Measurements from ENCODE around the gene EPHA3.

EPHA3 gene

GRCh38 chr3:89234620-89235019 is 127.2 kb downstream of the EPHA3 start:
- Histone ChIP-seq H3K9me3 (ENCODE audit: low read length) (no peaks in the 10 kb centered on the region), H3K4me1 (ENCODE audit: insufficient read depth, low read length, severe bottlenecking) (peaks cover 6% of the 10 kb centered on the region), H3K79me2 (ENCODE audit: insufficient read depth, low read length) (no peaks in the 10 kb centered on the region), H4K20me1 (ENCODE audit: insufficient read depth, low read length) (no peaks in the 10 kb centered on the region), H3K27ac (ENCODE audit: low read depth, low read length, poor library complexity, severe bottlenecking) (no peak overlapping the region), H3K4me2 (ENCODE audit: low read length) (no peak overlapping the region), H3F3A (ENCODE audit: insufficient read depth, low read length) (no peaks in the 10 kb centered on the region), H3K36me3 (ENCODE audit: insufficient read depth, low read length) (no peaks in the 10 kb centered on the region), H3K27me3 (ENCODE audit: insufficient read depth, low read length) (no peaks in the 10 kb centered on the region), H3K9ac (ENCODE audit: low read length) (no peak overlapping the region), H3K9me2 (ENCODE audit: low read depth, low read length) (no peaks in the 10 kb centered on the region), H3K4me3 (ENCODE audit: low read depth, low read length, poor library complexity, severe bottlenecking) (no peak overlapping the region), H2AFZ (ENCODE audit: low read length) (no peak overlapping the region)
- no peak for TF ChIP-seq EZH2 (IDR thresholded peaks at IDR 0.05; ENCODE audit: borderline replicate concordance, low read length)
- TF ChIP-seq CTCF (IDR thresholded peaks at IDR 0.05; ENCODE audit: low read length) = no peak

DNA sequence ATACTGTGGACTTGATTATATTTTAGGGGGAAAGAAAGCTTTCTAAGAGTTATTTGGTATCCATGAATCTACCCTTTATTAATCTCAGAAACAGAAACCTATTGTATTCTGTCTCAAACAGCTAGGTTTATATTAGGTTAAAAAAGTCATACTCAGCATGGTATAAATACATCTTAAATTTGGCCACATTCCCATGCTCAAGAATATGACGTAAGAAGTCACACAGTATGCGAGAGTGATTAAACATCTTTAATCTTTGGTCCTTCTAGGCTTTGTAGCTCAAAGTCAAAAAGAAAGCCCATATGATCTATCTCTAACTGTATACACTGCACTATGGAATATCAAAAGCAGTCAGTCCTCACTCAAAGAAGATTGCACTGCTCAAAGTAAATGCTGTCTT is 131.4 kb downstream of the EPHA3 start:
- Histone ChIP-seq H3K27me3 (ENCODE audit: insufficient read depth, low read length) (no peaks in the 10 kb centered on the region), H3K4me3 (ENCODE audit: low read depth, low read length, poor library complexity, severe bottlenecking) (no peak overlapping the region), H3K9me3 (ENCODE audit: low read length) (no peaks in the 10 kb centered on the region), H3K9me2 (ENCODE audit: low read depth, low read length) (no peaks in the 10 kb centered on the region), H3F3A (ENCODE audit: insufficient read depth, low read length) (no peaks in the 10 kb centered on the region), H2AFZ (ENCODE audit: low read length) (no peak overlapping the region), H3K4me1 (ENCODE audit: insufficient read depth, low read length, severe bottlenecking) (no peaks in the 10 kb centered on the region), H3K27ac (ENCODE audit: low read depth, low read length, poor library complexity, severe bottlenecking) (no peak overlapping the region), H4K20me1 (ENCODE audit: insufficient read depth, low read length) (no peaks in the 10 kb centered on the region), H3K9ac (ENCODE audit: low read length) (no peak overlapping the region), H3K79me2 (ENCODE audit: insufficient read depth, low read length) (no peaks in the 10 kb centered on the region), H3K36me3 (ENCODE audit: insufficient read depth, low read length) (no peaks in the 10 kb centered on the region), H3K4me2 (ENCODE audit: low read length) (no peak overlapping the region)
- TF ChIP-seq EZH2 (IDR thresholded peaks at IDR 0.05; ENCODE audit: borderline replicate concordance, low read length) = no peak

DNA sequence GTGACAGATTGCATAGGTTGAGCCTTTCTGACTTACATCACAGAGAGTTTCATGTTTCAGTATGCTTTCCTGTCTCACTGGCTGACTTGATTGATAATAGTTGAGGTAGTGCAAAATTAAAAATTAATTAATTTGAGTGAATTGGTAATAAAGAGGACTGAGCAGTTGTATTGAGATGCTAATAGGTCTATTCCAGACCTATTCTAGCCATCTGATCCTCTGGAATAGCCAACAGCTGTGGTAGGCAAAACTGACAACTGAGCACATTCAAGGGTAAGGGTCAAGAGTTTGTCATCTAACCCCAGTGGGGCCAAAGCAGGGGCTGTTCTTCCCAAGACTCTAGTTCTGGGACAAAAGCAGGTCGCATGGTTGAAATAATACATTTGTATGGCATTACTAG is 132.4 kb downstream of the EPHA3 start:
- H3K27ac ChIP-seq (ENCODE audit: low read depth, low read length, poor library complexity, severe bottlenecking) = no peak overlapping the region
- H3F3A ChIP-seq (ENCODE audit: insufficient read depth, low read length) = no peaks in the 10 kb centered on the region
- no peaks in the 10 kb centered on the region for H3K9me2 ChIP-seq (ENCODE audit: low read depth, low read length)
- no peaks in the 10 kb centered on the region for H3K79me2 ChIP-seq (ENCODE audit: insufficient read depth, low read length)
- no peaks in the 10 kb centered on the region for H3K27me3 ChIP-seq (ENCODE audit: insufficient read depth, low read length)
- no peak overlapping the region for H2AFZ ChIP-seq (ENCODE audit: low read length)
- H3K4me1 ChIP-seq (ENCODE audit: insufficient read depth, low read length, severe bottlenecking) = no peaks in the 10 kb centered on the region
- H3K4me3 ChIP-seq (ENCODE audit: low read depth, low read length, poor library complexity, severe bottlenecking) = no peak overlapping the region
- H3K9me3 ChIP-seq (ENCODE audit: low read length) = no peaks in the 10 kb centered on the region
- no peak for TF ChIP-seq CTCF (IDR thresholded peaks at IDR 0.05; ENCODE audit: low read length)
- no peak for TF ChIP-seq EZH2 (IDR thresholded peaks at IDR 0.05; ENCODE audit: borderline replicate concordance, low read length)
- no peak overlapping the region for H3K4me2 ChIP-seq (ENCODE audit: low read length)
- no peak overlapping the region for H3K9ac ChIP-seq (ENCODE audit: low read length)
- no peaks in the 10 kb centered on the region for H4K20me1 ChIP-seq (ENCODE audit: insufficient read depth, low read length)
- no peaks in the 10 kb centered on the region for H3K36me3 ChIP-seq (ENCODE audit: insufficient read depth, low read length)

GRCh38 chr3:89245612-89246011 is 138.2 kb downstream of the EPHA3 start:
- Histone ChIP-seq H3K27ac (ENCODE audit: low read depth, low read length, poor library complexity, severe bottlenecking) (no peak overlapping the region), H3F3A (ENCODE audit: insufficient read depth, low read length) (no peaks in the 10 kb centered on the region), H3K4me2 (ENCODE audit: low read length) (no peak overlapping the region), H4K20me1 (ENCODE audit: insufficient read depth, low read length) (no peaks in the 10 kb centered on the region), H3K9ac (ENCODE audit: low read length) (no peak overlapping the region), H3K27me3 (ENCODE audit: insufficient read depth, low read length) (no peaks in the 10 kb centered on the region), H3K9me2 (ENCODE audit: low read depth, low read length) (no peaks in the 10 kb centered on the region), H3K4me1 (ENCODE audit: insufficient read depth, low read length, severe bottlenecking) (peaks cover 8% of the 10 kb centered on the region), H3K9me3 (ENCODE audit: low read length) (no peaks in the 10 kb centered on the region), H3K36me3 (ENCODE audit: insufficient read depth, low read length) (no peaks in the 10 kb centered on the region), H3K79me2 (ENCODE audit: insufficient read depth, low read length) (no peaks in the 10 kb centered on the region), H2AFZ (ENCODE audit: low read length) (no peak overlapping the region), H3K4me3 (ENCODE audit: low read depth, low read length, poor library complexity, severe bottlenecking) (no peak overlapping the region)
- TF ChIP-seq EZH2 (IDR thresholded peaks at IDR 0.05; ENCODE audit: borderline replicate concordance, low read length) = no peak
- TF ChIP-seq CTCF (IDR thresholded peaks at IDR 0.05; ENCODE audit: low read length) = no peak

Measured in OCI-LY1 (cell line).